ENCODE data around the gene SERPINH1.

SERPINH1 gene

GRCh38 chr11:75567971-75568370 is 5.9 kb downstream of the SERPINH1 start:
- TF ChIP-seq, protein P1, sequence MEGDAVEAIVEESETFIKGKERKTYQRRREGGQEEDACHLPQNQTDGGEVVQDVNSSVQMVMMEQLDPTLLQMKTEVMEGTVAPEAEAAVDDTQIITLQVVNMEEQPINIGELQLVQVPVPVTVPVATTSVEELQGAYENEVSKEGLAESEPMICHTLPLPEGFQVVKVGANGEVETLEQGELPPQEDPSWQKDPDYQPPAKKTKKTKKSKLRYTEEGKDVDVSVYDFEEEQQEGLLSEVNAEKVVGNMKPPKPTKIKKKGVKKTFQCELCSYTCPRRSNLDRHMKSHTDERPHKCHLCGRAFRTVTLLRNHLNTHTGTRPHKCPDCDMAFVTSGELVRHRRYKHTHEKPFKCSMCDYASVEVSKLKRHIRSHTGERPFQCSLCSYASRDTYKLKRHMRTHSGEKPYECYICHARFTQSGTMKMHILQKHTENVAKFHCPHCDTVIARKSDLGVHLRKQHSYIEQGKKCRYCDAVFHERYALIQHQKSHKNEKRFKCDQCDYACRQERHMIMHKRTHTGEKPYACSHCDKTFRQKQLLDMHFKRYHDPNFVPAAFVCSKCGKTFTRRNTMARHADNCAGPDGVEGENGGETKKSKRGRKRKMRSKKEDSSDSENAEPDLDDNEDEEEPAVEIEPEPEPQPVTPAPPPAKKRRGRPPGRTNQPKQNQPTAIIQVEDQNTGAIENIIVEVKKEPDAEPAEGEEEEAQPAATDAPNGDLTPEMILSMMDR (IDR thresholded peaks at IDR 0.05; ENCODE audit: insufficient read depth, low read depth, low read length, missing control alignments) = no peak
- no peak overlapping the region for H3K4me3 ChIP-seq (ENCODE audit: low read depth, low read length)
- DNase-seq (ENCODE audit: low read depth) = no peak

- TF ChIP-seq, protein P1 (IDR thresholded peaks at IDR 0.05; ENCODE audit: insufficient read depth, low read depth, low read length, missing control alignments) = no peak
- no peak for DNase-seq (ENCODE audit: low read depth)
- H3K4me3 ChIP-seq (ENCODE audit: low read depth, low read length) = no peak overlapping the region
Observed at GRCh38 chr11:75568616-75569219, 6.7 kb downstream of the SERPINH1 start.

- TF ChIP-seq, protein P1 (IDR thresholded peaks at IDR 0.05; ENCODE audit: insufficient read depth, low read depth, low read length, missing control alignments) = no peak
- no peak for DNase-seq (ENCODE audit: low read depth)
- no peak overlapping the region for H3K4me3 ChIP-seq (ENCODE audit: low read depth, low read length)
Observed at GRCh38 chr11:75570559-75571139, 8.6 kb downstream of the SERPINH1 start.

GRCh38 chr11:75571625-75572024 is 9.6 kb downstream of the SERPINH1 start:
- no peak overlapping the region for H3K4me3 ChIP-seq (ENCODE audit: low read depth, low read length)
- DNase-seq (ENCODE audit: low read depth) = no peak
- TF ChIP-seq, protein P1 (IDR thresholded peaks at IDR 0.05; ENCODE audit: insufficient read depth, low read depth, low read length, missing control alignments) = no peak

GRCh38 chr11:75572744-75573143 is 10.7 kb downstream of the SERPINH1 start:
- no peak overlapping the region for H3K4me3 ChIP-seq (ENCODE audit: low read depth, low read length)
- no peak for DNase-seq (ENCODE audit: low read depth)

GRCh38 chr11:75574698-75575602 is 12.9 kb downstream of the SERPINH1 start:
- TF ChIP-seq, protein P1 (IDR thresholded peaks at IDR 0.05; ENCODE audit: insufficient read depth, low read depth, low read length, missing control alignments) = no peak
- H3K4me3 ChIP-seq (ENCODE audit: low read depth, low read length) = no peak overlapping the region
- no peak for DNase-seq (ENCODE audit: low read depth)

More at GRCh38 chr11:75572744-75573143, 10.7 kb downstream of the SERPINH1 start:
- TF ChIP-seq, protein P1 (IDR thresholded peaks at IDR 0.05; ENCODE audit: insufficient read depth, low read depth, low read length, missing control alignments) = no peak

Data from GM12865 (cell line).